ENCODE results near the gene ADGRV1.

DNA sequence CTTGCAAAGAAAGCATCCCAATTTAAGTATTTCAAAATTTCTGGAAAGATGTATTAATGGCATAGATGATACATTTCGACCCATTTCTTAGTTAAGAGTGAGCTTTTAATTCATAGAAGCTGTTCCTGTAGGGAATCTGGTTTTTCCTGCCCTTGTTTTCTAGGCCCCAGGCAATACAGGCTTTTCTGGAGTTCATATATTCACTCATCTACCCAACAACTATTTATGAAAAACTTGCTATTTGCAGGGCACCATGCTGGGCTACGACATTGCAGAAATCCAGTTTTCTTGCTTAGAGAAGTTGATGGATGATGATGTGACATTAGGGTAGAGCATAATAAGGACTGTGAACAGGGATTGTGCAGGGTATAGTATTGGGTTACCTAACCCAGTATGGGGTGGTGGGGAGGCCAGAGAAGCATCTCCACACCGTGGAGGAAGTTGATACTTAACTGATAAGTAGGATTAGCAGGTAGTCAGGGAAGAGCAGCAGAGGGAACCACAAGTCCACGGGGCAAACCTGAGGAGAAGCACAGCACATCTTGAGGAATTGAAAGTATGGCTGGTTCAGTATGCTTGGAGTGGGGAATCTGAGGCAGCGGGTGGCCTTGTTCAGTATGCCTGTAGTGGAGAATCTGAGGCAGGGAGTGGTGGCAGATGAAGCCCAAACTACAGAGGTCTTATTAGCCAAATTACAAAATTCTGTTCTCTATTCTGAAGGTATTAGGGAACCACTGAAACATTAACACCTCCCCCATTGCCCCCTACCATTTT is 577.1 kb downstream of the ADGRV1 start:
- TF ChIP-seq CTCF (IDR thresholded peaks at IDR 0.05) (no peak), EP300 (IDR thresholded peaks at IDR 0.05) (no peak)

Measured in stomach (tissue), 4 donors.